Left kidney (tissue), 2 donors: Measurements from ENCODE around the gene GPR78. TPM values are rescaled to one million over a fixed set of nuclear protein-coding genes. Genes with fewer than 3 reads are reported as not detected.
"Not testable (repeated sequence)": the region's sequence is repeated elsewhere in the genome, so short reads cannot be mapped to it uniquely, and the experiment has no call there.

Source experiments
- DNase-seq: peaks from one replicate; pipeline ENCODE4 v3.0.0-alpha.2; 2013
- polyA plus RNA-seq: library from polyadenylated mRNA; unstranded; fragments of 120-200 nt; gene quantifications from one replicate; pipeline ENCODE4 v1.2.1, GENCODE V29; 2013; ENCODE audit not compliant: insufficient read length

Gene GPR78
- polyA plus RNA-seq, 1 donor, result 1.1 TPM

- DNase-seq, result no peak
These were observed 19.7 kb upstream of the GPR78 start for GRCh38 chr4:8560265-8561047.

- no peak for DNase-seq
These were observed 15.6 kb upstream of the GPR78 start for GRCh38 chr4:8564595-8564994.

GRCh38 chr4:8568068-8568668 is 12.0 kb upstream of the GPR78 start:
- no peak for DNase-seq

- DNase-seq, result no peak
These were observed 10.0 kb upstream of the GPR78 start for GRCh38 chr4:8570201-8570600.

- DNase-seq, result no peak
These were observed 8.2 kb upstream of the GPR78 start for GRCh38 chr4:8571702-8572685.

GRCh38 chr4:8573266-8573665 is 6.9 kb upstream of the GPR78 start:
- no peak for DNase-seq

GRCh38 chr4:8574796-8575370 is 5.3 kb upstream of the GPR78 start:
- no peak for DNase-seq

GRCh38 chr4:8575457-8575856 is 4.7 kb upstream of the GPR78 start:
- DNase-seq, result no peak

- not testable (repeated sequence) for DNase-seq
These were observed 3.6 kb upstream of the GPR78 start for GRCh38 chr4:8576591-8576990.

- no peak for DNase-seq
These were observed 3.1 kb upstream of the GPR78 start for GRCh38 chr4:8577046-8577445.

GRCh38 chr4:8577972-8578371 is 2.2 kb upstream of the GPR78 start:
- no peak for DNase-seq

- no peak for DNase-seq
These were observed 1.5 kb upstream of the GPR78 start for GRCh38 chr4:8578717-8579116.

- DNase-seq, result no peak
These were observed 469 bp upstream of the GPR78 start for GRCh38 chr4:8579526-8580320.

GRCh38 chr4:8581094-8581861 is 1.1 kb downstream of the GPR78 start:
- no peak for DNase-seq

GRCh38 chr4:8582016-8582415 is 1.8 kb downstream of the GPR78 start:
- no peak for DNase-seq

GRCh38 chr4:8582436-8582835 is 2.2 kb downstream of the GPR78 start:
- no peak for DNase-seq

- no peak for DNase-seq
These were observed 2.9 kb downstream of the GPR78 start for GRCh38 chr4:8582941-8583654.

GRCh38 chr4:8583655-8584025 is 3.4 kb downstream of the GPR78 start:
- DNase-seq, result no peak

GRCh38 chr4:8585186-8585585 is 5.0 kb downstream of the GPR78 start:
- no peak for DNase-seq

GRCh38 chr4:8585721-8586212 is 5.6 kb downstream of the GPR78 start:
- DNase-seq, result no peak
